Hepatic stellate cell (primary cell): ENCODE results near the gene OLIG1.

Source experiments
- DNase-seq: peaks from one replicate; pipeline ENCODE4 v3.0.0; 2011; ENCODE audit warnings: low spot score

The OLIG1 gene

GRCh38 chr21:33101300-33101911 is 31.5 kb downstream of the OLIG1 start:
- DNase-seq, result no peak

GRCh38 chr21:33105088-33105487 is 35.1 kb downstream of the OLIG1 start:
- DNase-seq, result no peak

DNA sequence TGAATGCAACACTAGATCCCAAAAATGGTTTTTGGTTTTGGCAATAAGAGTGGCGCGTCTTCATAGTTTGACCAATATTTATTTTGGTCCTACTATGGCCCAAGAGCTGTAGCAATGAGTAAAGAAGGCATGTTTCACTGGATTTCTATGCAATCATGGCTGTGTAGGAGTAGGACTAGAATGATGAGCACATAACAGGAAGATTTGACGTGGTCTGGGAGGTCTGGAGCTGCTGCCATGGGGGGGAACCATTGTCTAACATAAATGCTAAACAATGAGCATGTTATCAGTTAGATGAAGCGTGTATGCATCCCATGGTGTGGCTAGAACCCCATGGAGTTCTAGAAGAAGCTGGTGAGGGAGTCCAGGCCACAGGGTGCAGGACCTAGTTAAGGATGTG is 38.3 kb downstream of the OLIG1 start:
- no peak for DNase-seq

GRCh38 chr21:33109574-33110339 is 39.8 kb downstream of the OLIG1 start:
- DNase-seq, result no peak

- DNase-seq, result no peak
Measured at GRCh38 chr21:33110340-33110715, 40.4 kb downstream of the OLIG1 start.

DNA sequence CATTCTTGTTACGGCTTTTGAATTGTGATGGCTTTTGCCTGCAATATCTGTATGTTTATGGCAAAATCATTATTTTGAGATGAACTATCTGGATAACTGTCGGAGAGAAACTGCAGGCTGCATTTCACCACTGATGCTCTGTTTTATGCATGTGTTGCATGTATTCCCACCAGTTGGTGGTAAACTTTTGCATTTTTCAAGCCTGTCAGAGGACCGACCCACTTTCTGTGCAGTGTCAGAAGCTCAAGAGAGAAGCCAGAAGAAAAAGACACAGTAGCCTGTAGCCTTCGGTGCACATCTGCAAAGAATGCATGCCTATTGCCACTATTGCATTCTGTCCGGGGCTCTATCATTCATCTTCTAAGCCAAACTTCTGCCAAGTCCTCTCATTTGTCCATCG is 41.6 kb downstream of the OLIG1 start:
- DNase-seq, result no peak

- DNase-seq, result no peak
Measured at GRCh38 chr21:33112151-33112550, 42.2 kb downstream of the OLIG1 start.

- DNase-seq, result no peak
Measured at GRCh38 chr21:33112681-33113080, 42.7 kb downstream of the OLIG1 start.

DNA sequence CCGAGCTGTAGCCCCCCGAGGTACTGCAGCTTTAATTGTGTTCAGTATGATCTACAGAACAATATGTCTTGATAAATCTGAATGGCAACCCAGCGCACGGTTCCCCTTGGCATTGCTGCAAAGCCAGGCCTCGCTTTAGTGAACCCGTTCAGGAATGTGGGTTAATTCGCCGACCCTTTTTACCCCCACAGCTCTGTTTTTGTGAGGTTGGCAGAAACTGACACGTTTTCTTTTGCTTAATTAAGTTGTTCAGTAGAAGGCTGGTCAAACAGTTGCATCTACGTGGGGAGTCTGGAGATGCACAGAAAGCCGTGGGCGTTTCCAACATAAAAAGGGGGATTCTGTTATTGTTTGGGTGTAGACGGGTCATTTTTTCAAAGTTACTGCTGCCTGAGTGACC is 43.2 kb downstream of the OLIG1 start:
- no peak for DNase-seq

DNA sequence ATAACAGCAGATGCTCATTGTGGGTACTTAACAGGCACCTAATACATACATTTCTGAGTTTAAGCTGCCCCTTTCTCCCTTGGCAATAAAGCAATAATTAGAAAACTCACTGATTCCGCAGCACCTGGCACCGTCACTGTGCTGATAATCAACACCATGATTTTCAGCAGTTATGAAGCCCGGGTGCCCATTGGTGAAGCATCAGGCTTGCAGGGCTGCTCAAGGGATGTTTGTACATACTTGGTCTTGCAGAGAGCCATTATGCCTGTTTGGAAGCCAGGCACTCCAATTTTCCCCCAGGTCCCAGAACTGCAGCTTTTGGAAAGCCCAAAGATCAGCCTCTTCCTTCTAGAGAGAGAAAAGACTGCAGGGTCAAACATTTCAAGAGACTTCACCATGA is 44.3 kb downstream of the OLIG1 start:
- DNase-seq, result no peak

- no peak for DNase-seq
Measured at GRCh38 chr21:33115631-33116510, 45.9 kb downstream of the OLIG1 start.

GRCh38 chr21:33116676-33117075 is 46.7 kb downstream of the OLIG1 start:
- DNase-seq, result no peak

DNA sequence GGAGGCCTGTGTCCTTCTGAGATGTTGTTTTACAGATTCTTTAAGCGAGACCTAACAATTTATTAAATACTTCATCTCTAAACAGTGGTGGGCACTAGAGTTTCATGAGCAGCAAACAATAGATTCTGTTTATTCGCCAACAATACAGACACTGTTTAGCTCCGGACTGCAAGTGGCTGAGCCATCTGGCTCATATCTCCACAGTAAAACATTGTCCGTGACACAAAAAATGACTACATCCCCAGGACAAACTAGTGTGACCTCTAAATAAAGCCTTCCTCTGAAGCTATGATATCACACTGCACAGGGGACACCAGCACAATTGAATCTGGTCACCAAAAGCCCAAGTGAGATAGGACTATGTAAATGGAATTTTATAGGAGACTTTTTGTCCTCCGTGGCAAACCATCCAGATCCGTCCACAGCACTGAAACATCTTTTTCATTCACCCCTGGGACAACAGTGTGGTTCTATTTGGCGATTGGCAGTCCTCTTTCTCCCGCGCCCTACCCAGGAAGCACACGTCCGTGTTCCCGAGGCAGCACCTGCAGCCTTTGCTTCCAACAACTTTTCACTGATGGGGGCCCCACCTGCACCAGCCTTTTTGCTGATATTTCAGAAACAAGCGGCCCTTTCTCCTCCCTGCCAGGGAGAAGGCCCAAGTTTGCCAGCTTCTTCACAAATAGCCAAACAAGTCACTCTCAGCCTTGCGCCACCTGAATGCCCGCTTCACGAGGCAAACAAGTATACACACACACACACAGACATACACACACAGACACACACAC is 47.4 kb downstream of the OLIG1 start:
- no peak for DNase-seq
